ENCODE data around the gene GSN.
A peak's percentile ranks its signal among the peaks of the same experiment; 100 is the strongest.

GSN gene

GRCh38 chr9:121259935-121260334, 8.0 kb upstream of the GSN start:
- H3K9me3 Mint-ChIP-seq, result no peaks in the 10 kb centered on the region
- no peaks in the 10 kb centered on the region for H3K27me3 Mint-ChIP-seq
- no peak overlapping the region for H3K4me3 Mint-ChIP-seq
- ATAC-seq (ENCODE audit: low read depth), result no peak
- DNase-seq (ENCODE audit: low spot score in 2 of 2), result no peak
- no peaks in the 10 kb centered on the region for H3K4me1 Mint-ChIP-seq
- H3K36me3 Mint-ChIP-seq, result peaks cover 5% of the 10 kb centered on the region
- no peak overlapping the region for H3K27ac Mint-ChIP-seq

- ATAC-seq (ENCODE audit: low read depth), result no peak
- Mint-ChIP-seq H3K4me3 (no peak overlapping the region), H3K4me1 (no peaks in the 10 kb centered on the region), H3K36me3 (peaks cover 8% of the 10 kb centered on the region), H3K9me3 (no peaks in the 10 kb centered on the region), H3K27ac (no peak overlapping the region), H3K27me3 (no peaks in the 10 kb centered on the region)
- DNase-seq (ENCODE audit: low spot score in 2 of 2), result no peak
These were observed 7.4 kb upstream of the GSN start for GRCh38 chr9:121260457-121261106.

- Mint-ChIP-seq H3K9me3 (no peaks in the 10 kb centered on the region), H3K4me1 (no peaks in the 10 kb centered on the region), H3K27ac (no peak overlapping the region), H3K27me3 (no peaks in the 10 kb centered on the region), H3K4me3 (no peak overlapping the region), H3K36me3 (peaks cover 8% of the 10 kb centered on the region)
- DNase-seq (ENCODE audit: low spot score in 2 of 2) (no peak), ATAC-seq (ENCODE audit: low read depth) (no peak)
These were observed 6.9 kb upstream of the GSN start for GRCh38 chr9:121261107-121261460.

DNA sequence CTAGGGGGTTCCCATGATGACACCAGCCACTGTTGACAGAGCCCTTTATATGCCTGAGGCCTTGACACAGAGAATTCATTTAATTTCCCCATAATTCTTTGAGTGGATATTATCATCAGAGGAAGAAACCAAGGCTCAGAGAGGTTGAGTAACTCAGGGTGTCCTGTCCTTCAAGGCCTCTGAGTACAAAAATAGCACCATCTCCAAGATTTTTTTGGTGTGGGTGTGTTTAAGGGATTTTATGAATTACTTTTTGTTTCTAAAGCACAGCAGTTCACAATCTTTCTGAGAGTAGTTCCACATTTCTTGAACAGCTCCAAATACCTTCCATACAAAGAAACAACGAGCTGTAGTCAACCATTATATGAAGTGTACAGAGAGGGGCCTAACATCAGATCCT, 6.2 kb upstream of the GSN start:
- no peaks in the 10 kb centered on the region for H3K4me1 Mint-ChIP-seq
- H3K27me3 Mint-ChIP-seq, result no peaks in the 10 kb centered on the region
- no peak overlapping the region for H3K27ac Mint-ChIP-seq
- H3K36me3 Mint-ChIP-seq, result peaks cover 8% of the 10 kb centered on the region
- H3K4me3 Mint-ChIP-seq, result no peak overlapping the region
- no peak for ATAC-seq (ENCODE audit: low read depth)
- H3K9me3 Mint-ChIP-seq, result no peaks in the 10 kb centered on the region
- DNase-seq (ENCODE audit: low spot score in 2 of 2), result no peak

GRCh38 chr9:121262423-121262822, 5.5 kb upstream of the GSN start:
- Mint-ChIP-seq H3K9me3 (no peaks in the 10 kb centered on the region), H3K27me3 (no peaks in the 10 kb centered on the region), H3K27ac (no peak overlapping the region), H3K36me3 (peaks cover 8% of the 10 kb centered on the region), H3K4me3 (no peak overlapping the region), H3K4me1 (peaks cover under 1% of the 10 kb centered on the region)
- no peak for ATAC-seq (ENCODE audit: low read depth)
- DNase-seq (ENCODE audit: low spot score in 2 of 2), result no peak

DNA sequence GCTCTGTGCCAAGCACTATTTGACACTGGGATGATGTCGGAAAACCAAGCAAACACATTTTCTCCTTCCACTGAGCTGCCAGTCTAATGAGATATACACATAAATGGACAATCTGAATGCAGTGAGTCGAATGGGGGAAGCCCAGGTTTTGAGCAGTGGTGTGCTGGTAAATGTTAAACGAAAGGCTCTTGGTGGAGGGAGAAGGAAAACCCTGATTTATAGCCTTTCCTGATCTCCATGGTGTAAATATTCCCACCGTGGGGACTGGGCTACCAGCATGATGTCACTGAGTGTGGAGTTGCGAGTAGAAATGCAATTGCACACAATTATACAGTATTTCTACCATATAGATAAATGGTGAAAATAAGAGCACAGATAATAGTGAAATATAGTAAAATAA, 5.0 kb upstream of the GSN start:
- Mint-ChIP-seq H3K27ac (no peak overlapping the region), H3K27me3 (no peaks in the 10 kb centered on the region), H3K4me3 (no peak overlapping the region), H3K9me3 (no peaks in the 10 kb centered on the region), H3K36me3 (peaks cover 8% of the 10 kb centered on the region), H3K4me1 (peaks cover 4% of the 10 kb centered on the region)
- DNase-seq (ENCODE audit: low spot score in 2 of 2) (no peak), ATAC-seq (ENCODE audit: low read depth) (no peak)

DNA sequence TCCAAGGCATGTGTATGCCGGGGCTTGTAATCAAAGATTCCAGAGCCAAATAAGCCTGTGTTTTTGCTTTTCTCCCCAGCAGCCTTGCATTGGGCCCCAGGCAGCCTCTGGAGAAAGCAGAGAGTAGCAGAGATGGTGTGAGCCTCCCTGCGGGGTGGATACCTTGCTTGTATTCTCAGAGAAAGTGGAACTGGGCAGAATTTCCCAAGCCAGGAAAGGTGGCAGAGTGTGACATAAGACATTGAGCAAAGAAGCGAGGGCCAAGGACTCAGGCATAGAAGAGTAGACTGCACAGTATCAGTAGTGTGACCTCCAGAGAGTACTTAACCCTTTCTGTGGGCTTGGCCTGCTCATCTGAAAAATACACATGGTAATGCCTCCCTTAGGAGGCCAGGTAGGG, 1.6 kb upstream of the GSN start:
- Mint-ChIP-seq H3K36me3 (peaks cover 4% of the 10 kb centered on the region), H3K27ac (no peak overlapping the region), H3K4me1 (peaks cover 22% of the 10 kb centered on the region), H3K9me3 (no peaks in the 10 kb centered on the region), H3K4me3 (no peak overlapping the region), H3K27me3 (no peaks in the 10 kb centered on the region)
- DNase-seq (ENCODE audit: low spot score in 2 of 2) (no peak), ATAC-seq (ENCODE audit: low read depth) (no peak)

- H3K27ac Mint-ChIP-seq, result no peak overlapping the region
- H3K9me3 Mint-ChIP-seq, result no peaks in the 10 kb centered on the region
- H3K27me3 Mint-ChIP-seq, result no peaks in the 10 kb centered on the region
- peaks cover 4% of the 10 kb centered on the region for H3K36me3 Mint-ChIP-seq
- ATAC-seq (ENCODE audit: low read depth), result no peak
- H3K4me1 Mint-ChIP-seq, result peaks cover 27% of the 10 kb centered on the region
- DNase-seq (ENCODE audit: low spot score in 2 of 2), result no peak
- H3K4me3 Mint-ChIP-seq, result peak overlapping the region; percentile 82
These were observed 884 bp upstream of the GSN start for GRCh38 chr9:121266906-121267650.

GRCh38 chr9:121268598-121268850, 562 bp downstream of the GSN start:
- Mint-ChIP-seq H3K4me1 (peaks cover 27% of the 10 kb centered on the region), H3K27ac (no peak overlapping the region)

GRCh38 chr9:121268851-121269641, 1.1 kb downstream of the GSN start:
- Mint-ChIP-seq H3K27ac (no peak overlapping the region), H3K9me3 (no peaks in the 10 kb centered on the region), H3K4me1 (peaks cover 27% of the 10 kb centered on the region), H3K27me3 (no peaks in the 10 kb centered on the region), H3K4me3 (peak overlapping the region; percentile 82), H3K36me3 (peaks cover 4% of the 10 kb centered on the region)
- no peak for DNase-seq (ENCODE audit: low spot score in 2 of 2)
- ATAC-seq (ENCODE audit: low read depth), result no peak

More at GRCh38 chr9:121268598-121268850, 562 bp downstream of the GSN start:
- H3K4me3 Mint-ChIP-seq, result peak overlapping the region; percentile 82
- H3K27me3 Mint-ChIP-seq, result no peaks in the 10 kb centered on the region
- peak; percentile 69 for ATAC-seq (ENCODE audit: low read depth)
- no peaks in the 10 kb centered on the region for H3K9me3 Mint-ChIP-seq
- H3K36me3 Mint-ChIP-seq, result peaks cover 4% of the 10 kb centered on the region
- DNase-seq (ENCODE audit: low spot score in 2 of 2), result no peak

DNA sequence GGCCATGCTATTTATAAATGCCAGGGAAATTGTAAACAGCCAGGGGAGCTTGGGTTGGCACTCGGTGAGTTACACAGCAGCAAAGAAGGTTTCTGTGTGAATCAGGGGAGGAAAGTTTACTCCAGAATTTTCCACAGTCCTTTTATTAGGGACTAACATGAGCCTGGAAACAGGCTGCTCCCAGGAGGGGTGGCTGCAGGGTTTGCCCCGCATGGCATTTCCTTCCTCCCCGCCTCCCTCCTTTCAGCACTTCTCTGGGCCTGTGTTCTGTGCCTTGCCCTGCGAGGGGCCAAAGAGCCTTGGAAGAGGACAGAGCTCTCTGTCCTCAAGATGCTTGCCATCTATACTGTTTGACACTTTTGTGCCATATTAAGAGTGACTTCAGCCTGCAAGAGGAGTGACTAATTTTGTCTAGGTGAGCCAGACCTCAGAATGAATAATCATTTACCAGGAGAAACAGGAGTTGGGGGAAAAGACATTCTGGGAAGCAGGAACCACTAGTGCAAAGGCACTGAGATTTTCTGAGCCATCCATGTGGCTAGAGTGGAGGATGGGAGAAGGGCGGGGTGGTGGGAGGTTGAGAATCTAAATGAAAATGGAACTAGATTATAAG, 1.8 kb downstream of the GSN start:
- Mint-ChIP-seq H3K27ac (no peak overlapping the region), H3K36me3 (peaks cover 4% of the 10 kb centered on the region), H3K4me3 (peak overlapping the region; percentile 3), H3K27me3 (no peaks in the 10 kb centered on the region), H3K9me3 (no peaks in the 10 kb centered on the region), H3K4me1 (peaks cover 27% of the 10 kb centered on the region)
- ATAC-seq (ENCODE audit: low read depth) (no peak), DNase-seq (ENCODE audit: low spot score in 2 of 2) (no peak)

DNA sequence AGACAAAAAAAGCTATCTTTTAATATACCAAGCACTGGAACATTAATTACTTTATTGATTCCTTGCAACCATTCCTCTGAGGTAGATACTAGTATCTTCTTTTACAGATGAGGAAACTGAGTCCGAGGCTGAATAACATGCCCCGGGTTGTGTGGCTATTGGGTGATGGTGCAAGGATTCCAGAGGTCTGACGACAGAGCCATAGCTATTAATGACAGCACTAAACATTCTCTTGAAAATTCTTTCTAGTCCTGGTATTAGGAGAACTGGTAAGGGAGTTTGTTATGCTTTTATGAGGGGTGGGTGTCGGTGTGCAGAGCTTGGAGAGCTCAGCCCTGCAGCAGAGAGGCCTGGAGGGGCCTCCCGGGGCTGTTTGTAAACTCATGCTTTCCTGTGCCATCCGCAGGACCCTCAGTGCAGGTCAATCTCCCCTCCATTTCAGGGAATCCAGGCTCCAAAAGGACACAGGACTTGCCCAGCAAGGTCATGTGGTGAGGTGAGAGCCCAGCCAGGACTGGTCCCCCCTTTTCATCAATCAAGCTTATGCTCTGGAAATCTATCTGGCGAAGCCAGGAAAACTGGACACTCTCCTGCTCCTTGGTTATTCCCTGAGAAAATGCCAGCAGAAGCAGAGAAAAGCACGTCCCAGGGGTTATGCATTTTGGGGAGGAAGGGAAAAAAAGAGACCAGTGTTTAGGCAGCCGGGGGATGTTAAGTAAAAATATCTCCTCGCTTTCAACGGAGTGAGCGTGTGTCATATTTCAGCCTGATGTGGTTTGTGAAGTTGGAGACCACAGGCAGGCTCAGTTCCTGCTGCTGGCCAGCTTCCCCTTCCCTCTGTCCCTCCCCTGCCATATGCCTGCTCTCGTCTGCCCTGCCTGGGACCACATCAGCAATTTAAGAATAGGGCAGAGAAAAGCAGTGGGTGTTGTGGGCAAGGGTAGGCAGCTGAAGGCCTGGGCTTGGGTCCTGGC, 3.7 kb downstream of the GSN start:
- Mint-ChIP-seq H3K27ac (no peak overlapping the region), H3K27me3 (no peaks in the 10 kb centered on the region), H3K4me1 (peaks cover 27% of the 10 kb centered on the region), H3K36me3 (no peaks in the 10 kb centered on the region), H3K9me3 (no peaks in the 10 kb centered on the region), H3K4me3 (no peak overlapping the region)
- no peak for DNase-seq (ENCODE audit: low spot score in 2 of 2)
- ATAC-seq (ENCODE audit: low read depth), result no peak

DNA sequence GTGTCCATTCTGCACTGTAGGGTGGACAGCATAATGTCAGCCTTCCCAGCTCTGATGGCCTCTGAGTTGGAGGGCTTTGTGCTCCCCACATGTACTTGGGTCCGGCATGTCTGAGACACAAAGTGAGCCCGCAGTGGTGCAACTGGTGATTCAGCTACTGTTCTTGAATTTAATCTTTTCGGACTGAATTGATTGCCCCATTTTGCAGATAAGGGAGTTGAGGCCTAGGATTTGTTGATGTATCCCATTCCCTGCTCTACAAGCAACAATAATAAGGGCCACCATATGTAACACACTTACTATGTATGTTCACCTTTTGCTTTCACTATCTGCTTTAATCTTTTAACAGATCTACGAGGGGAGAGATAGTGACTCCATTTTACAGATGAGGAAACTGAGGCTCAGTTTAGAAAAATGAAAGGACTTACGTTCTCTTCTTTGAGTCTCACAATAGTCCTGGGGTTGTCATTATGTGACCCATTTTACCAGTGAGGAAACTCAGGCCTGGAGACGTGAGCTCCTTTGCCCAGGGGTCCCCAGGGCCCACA, 4.5 kb downstream of the GSN start:
- Mint-ChIP-seq H3K9me3 (no peaks in the 10 kb centered on the region), H3K36me3 (no peaks in the 10 kb centered on the region), H3K27ac (no peak overlapping the region), H3K4me3 (no peak overlapping the region), H3K27me3 (no peaks in the 10 kb centered on the region), H3K4me1 (peaks cover 26% of the 10 kb centered on the region)
- ATAC-seq (ENCODE audit: low read depth), result no peak
- no peak for DNase-seq (ENCODE audit: low spot score in 2 of 2)
